WTC11 (cell line): ENCODE measurements around the gene MYH14.

Experiments
- CTCF ChIP-seq: fragments of 200-600 bp; IDR thresholded peaks from 2 replicates; pipeline ENCODE4 v1.8.0; 2022; ENCODE audit warnings: antibody characterized with exemption
- NFYB ChIP-seq: sonication (generic); formaldehyde crosslinking; conservative IDR thresholded peaks from 2 replicates; pipeline ENCODE4 v1.8.0; 2022; ENCODE audit warnings: low read depth, missing genetic modification reagents

GRCh38 chr19:50172726-50173125 is 30.7 kb upstream of the MYH14 start:
- TF ChIP-seq NFYB (CRISPR knock-in tag) (no peak), CTCF (no peak)
